ENCODE measurements around the gene ALG5.

The ALG5 gene

DNA sequence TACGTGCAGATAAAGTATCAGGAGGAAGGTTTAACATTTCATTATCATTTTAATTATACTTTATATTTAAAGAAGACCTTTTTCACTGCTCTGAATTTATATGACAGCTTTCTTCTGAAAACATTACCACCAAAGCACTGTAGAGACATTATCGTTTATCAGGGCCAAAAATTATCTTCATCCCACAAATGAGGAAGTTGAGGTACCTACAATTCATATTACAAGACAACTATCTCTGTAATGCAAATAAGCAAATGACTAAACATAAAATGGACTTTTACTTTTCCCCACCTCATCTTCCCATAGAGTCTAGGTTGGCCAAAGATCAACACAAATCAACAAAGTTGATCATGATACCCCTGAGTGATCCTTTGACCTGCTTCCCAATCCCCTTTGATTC, 48.2 kb downstream of the ALG5 start:
- Mint-ChIP-seq H3K4me1 (no peaks in the 10 kb centered on the region), H3K27ac (no peak overlapping the region), H3K9me3 (no peaks in the 10 kb centered on the region), H3K27me3 (no peaks in the 10 kb centered on the region), H3K36me3 (ENCODE audit: low read depth) (peaks cover 62% of the 10 kb centered on the region), H3K4me3 (no peak overlapping the region)
- DNase-seq, result no peak
- ATAC-seq, result no peak

GRCh38 chr13:36950330-36950729, 48.8 kb downstream of the ALG5 start:
- Mint-ChIP-seq H3K27ac (no peak overlapping the region), H3K36me3 (ENCODE audit: low read depth) (peaks cover 57% of the 10 kb centered on the region), H3K4me3 (no peak overlapping the region), H3K4me1 (no peaks in the 10 kb centered on the region), H3K27me3 (no peaks in the 10 kb centered on the region), H3K9me3 (no peaks in the 10 kb centered on the region)
- ATAC-seq (no peak), DNase-seq (no peak)

- DNase-seq, result no peak
- Mint-ChIP-seq H3K9me3 (peaks cover 4% of the 10 kb centered on the region), H3K27me3 (peaks cover 2% of the 10 kb centered on the region), H3K36me3 (ENCODE audit: low read depth) (peaks cover 21% of the 10 kb centered on the region), H3K27ac (no peak overlapping the region), H3K4me3 (no peak overlapping the region), H3K4me1 (no peaks in the 10 kb centered on the region)
- no peak for ATAC-seq
These were observed 54.1 kb downstream of the ALG5 start for GRCh38 chr13:36945078-36945477.

GRCh38 chr13:36925603-36926002, 73.5 kb downstream of the ALG5 start:
- Mint-ChIP-seq H3K27ac (no peak overlapping the region), H3K4me1 (no peaks in the 10 kb centered on the region), H3K36me3 (ENCODE audit: low read depth) (no peaks in the 10 kb centered on the region)

DNA sequence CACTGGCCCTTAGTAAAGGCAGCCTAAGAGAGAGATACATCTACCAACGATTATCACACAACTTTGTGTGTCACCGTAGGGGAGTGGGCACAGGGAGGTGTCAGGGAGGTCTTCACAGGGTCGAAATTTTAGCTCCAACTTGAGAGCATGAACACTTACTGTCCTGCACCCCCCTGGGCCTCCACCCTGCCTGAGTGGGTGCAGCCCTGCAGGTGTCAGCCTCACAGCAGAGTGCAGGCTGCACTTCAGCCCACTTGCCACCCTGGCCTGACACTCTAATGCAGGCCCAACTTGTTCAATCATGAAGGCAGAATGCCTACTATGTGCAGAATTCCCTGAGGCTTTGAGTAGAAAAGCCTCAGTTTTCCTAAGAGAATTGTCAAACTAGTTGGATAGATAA, 75.1 kb downstream of the ALG5 start:
- ATAC-seq (no peak), DNase-seq (no peak)
- Mint-ChIP-seq H3K36me3 (ENCODE audit: low read depth) (no peaks in the 10 kb centered on the region), H3K4me3 (no peak overlapping the region), H3K27me3 (peaks cover 36% of the 10 kb centered on the region), H3K9me3 (no peaks in the 10 kb centered on the region), H3K27ac (no peak overlapping the region), H3K4me1 (peaks cover 4% of the 10 kb centered on the region)

More at GRCh38 chr13:36925603-36926002, 73.5 kb downstream of the ALG5 start:
- H3K27me3 Mint-ChIP-seq, result peaks cover 29% of the 10 kb centered on the region
- no peak for DNase-seq
- H3K9me3 Mint-ChIP-seq, result no peaks in the 10 kb centered on the region
- H3K4me3 Mint-ChIP-seq, result no peak overlapping the region
- ATAC-seq, result no peak

DNA sequence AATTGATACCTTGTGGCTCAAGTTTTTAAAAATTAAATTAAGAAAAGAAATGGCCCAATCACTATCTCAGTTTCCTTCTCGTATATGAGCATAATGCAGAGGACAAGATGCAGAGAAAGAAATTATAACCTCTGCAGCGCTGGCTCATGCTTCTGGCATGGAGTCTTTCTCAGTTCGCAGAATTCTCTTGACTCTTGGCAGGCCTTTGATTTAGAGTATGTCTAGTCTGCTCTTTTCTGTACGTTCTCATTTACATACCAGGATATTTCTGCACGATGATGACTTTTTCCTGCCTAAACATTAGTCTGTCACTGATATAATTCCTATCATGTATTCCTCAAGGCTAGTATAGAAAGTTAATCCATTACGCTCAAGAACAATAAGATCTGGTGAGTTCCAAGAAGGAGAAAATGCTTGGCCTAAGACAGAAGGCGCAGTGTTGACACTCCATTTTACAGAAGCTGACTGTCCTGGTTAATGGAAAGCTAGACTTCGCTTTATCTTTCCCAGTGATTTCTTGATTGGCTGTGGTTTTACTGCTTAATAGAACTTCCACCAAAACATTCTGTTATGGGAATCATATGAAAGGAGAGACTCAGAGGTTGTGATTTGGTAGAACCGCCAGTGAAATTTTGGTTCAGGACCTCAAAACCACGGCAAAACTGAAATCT, 77.4 kb downstream of the ALG5 start:
- Mint-ChIP-seq H3K27me3 (peaks cover 54% of the 10 kb centered on the region), H3K4me3 (no peak overlapping the region), H3K4me1 (peaks cover 4% of the 10 kb centered on the region), H3K27ac (no peak overlapping the region), H3K9me3 (no peaks in the 10 kb centered on the region), H3K36me3 (ENCODE audit: low read depth) (no peaks in the 10 kb centered on the region)
- ATAC-seq (no peak), DNase-seq (no peak)

DNA sequence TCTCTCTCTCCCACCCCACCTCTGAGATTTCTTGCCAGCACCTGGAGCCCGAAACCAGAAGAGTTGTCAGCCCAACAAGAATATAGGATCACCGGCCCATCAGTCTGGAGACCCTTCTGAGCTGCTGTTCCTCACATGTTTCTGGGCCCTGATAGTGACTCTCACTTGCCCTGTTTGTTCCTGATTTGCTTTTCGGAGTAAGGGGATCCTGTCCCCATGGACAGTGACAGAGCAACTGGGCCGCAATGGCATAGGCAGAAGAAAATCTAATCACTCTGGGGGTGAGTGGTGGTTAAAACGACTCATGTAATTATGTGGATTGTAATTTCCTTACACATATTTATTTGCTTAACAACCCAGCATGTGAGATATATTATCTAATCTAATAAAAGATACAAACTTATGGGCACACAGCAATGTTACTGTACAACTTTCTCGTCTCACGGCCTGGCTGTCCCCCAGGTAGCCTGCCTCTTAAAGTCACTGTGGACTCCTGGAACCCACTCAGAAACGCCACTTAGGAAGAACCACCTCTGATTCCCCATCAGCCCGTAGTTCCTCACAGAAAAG, 78.4 kb downstream of the ALG5 start:
- H3K27me3 Mint-ChIP-seq, result peaks cover 60% of the 10 kb centered on the region
- H3K4me1 Mint-ChIP-seq, result peaks cover 4% of the 10 kb centered on the region
- ATAC-seq, result no peak
- peak overlapping the region; percentile 70 for H3K4me3 Mint-ChIP-seq
- H3K9me3 Mint-ChIP-seq, result no peaks in the 10 kb centered on the region
- no peak for DNase-seq
- no peak overlapping the region for H3K27ac Mint-ChIP-seq
- H3K36me3 Mint-ChIP-seq (ENCODE audit: low read depth), result no peaks in the 10 kb centered on the region

GRCh38 chr13:36919833-36920615, 79.1 kb downstream of the ALG5 start, which contains the start of gene SMAD9:
Gene SMAD9, minus strand, starts transcription at chr13:36920238. Its CDS starts 40,549 bp downstream, at chr13:36879689.
- ATAC-seq (peak; percentile 72), DNase-seq (peak; percentile 30)
- Mint-ChIP-seq H3K9me3 (no peaks in the 10 kb centered on the region), H3K36me3 (ENCODE audit: low read depth) (no peaks in the 10 kb centered on the region), H3K27ac (no peak within 1 kb of the TSS), H3K4me1 (peaks cover 4% of the 10 kb centered on the region), H3K4me3 (peak within 1 kb of the TSS; percentile 70), H3K27me3 (peaks cover 65% of the 10 kb centered on the region)

DNA sequence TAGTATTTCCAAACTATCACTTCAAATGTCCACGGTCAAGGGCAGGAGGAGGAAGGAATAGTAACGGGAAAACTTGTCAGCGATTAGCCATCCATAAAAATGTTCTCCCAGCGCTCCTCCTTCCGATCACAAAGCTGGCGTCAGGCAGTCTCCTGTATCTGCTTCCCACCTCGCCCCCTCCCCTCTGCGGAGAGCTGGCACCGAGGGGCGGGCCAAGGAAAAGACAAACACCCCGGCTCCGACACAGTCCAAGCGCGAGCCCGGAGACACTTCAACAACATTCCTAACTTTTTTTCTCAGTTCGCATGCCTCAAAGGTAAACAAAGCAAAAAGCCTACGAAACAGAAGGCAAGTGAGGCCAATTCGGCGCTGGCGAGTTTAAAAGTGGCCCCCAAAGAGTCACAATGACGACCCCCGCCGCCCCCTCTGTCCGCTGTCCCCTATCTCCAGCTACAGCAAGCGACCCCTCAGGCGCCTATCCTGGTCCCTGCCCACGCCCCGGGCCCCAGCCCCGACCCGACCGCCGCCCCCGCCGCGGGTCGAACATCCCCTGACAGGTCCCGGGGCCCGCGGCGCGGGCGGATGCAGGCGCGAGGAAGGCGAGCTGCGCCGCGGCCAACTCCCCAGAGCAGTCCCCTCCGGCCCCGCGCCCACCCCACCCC, 79.8 kb downstream of the ALG5 start:
- ATAC-seq, result peak; percentile 31
- H3K4me3 Mint-ChIP-seq, result peak overlapping the region; percentile 40
- no peaks in the 10 kb centered on the region for H3K36me3 Mint-ChIP-seq (ENCODE audit: low read depth)
- H3K27me3 Mint-ChIP-seq, result peaks cover 67% of the 10 kb centered on the region
- DNase-seq, result no peak
- H3K9me3 Mint-ChIP-seq, result no peaks in the 10 kb centered on the region
- no peak overlapping the region for H3K27ac Mint-ChIP-seq
- H3K4me1 Mint-ChIP-seq, result peaks cover 4% of the 10 kb centered on the region

DNA sequence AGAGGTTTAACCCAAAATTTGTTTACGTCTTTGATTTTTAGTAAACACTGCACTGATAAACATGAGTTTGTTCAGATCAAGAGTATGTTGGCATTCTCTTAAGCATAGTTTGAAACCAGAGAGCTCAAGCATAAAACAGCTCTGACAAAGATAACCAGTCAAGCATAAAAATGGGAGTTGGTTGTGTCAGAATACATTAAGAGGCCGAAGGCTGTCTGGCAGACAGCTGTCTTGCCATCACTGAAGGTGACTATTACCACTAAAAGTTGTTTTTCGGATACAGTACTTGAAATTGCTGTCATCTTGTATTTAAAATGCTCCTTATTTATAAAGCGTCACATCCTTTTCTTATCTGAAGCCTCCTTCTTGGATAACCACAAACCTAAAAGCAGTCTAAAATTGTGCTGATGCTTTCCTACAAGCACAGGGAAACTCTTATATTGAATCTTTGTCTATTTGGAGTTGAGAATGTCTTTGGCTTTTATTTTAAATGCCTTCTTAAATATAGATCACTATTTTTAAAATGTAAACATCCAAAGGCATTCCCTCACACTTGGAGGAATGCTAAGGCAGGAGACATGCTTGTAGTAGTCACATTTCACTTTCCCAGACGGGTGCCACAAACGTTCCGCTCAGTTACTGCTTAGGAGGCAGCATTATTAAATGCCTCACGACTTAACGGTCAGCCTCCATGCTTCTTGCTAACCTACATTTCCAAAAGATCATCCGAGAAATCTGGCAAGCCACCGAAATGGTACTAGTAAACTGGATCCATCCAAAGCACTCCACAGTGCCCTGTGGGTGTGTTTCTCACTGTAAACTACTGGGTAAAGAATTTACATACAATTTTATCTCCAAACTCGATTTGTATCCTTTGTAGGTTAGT, 80.7 kb downstream of the ALG5 start:
- no peak for ATAC-seq
- H3K4me3 Mint-ChIP-seq, result peak overlapping the region; percentile 40
- no peak overlapping the region for H3K27ac Mint-ChIP-seq
- H3K27me3 Mint-ChIP-seq, result peaks cover 69% of the 10 kb centered on the region
- H3K4me1 Mint-ChIP-seq, result peaks cover 4% of the 10 kb centered on the region
- no peak for DNase-seq
- no peaks in the 10 kb centered on the region for H3K36me3 Mint-ChIP-seq (ENCODE audit: low read depth)
- no peaks in the 10 kb centered on the region for H3K9me3 Mint-ChIP-seq

DNA sequence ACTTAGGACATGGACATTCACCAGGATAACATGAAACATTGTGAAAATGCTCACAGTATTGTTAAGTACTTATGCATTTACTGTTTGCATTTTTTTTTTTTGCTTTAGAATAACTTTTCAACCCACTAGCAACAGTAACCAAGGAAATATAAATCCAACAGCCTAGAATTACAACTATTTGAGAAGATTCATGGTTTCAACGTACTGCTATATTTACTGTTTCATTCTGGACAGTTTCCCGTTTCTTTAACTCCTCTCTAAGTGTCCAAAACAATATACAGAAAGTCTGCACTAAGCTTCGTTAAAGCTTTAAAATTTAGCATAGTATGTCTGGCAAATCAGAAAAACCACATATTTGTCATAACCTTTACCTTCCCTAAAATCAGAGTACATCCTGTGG, 81.8 kb downstream of the ALG5 start:
- peaks cover 4% of the 10 kb centered on the region for H3K4me1 Mint-ChIP-seq
- H3K27ac Mint-ChIP-seq, result no peak overlapping the region
- peaks cover 66% of the 10 kb centered on the region for H3K27me3 Mint-ChIP-seq
- H3K9me3 Mint-ChIP-seq, result no peaks in the 10 kb centered on the region
- ATAC-seq (no peak), DNase-seq (no peak)
- no peak overlapping the region for H3K4me3 Mint-ChIP-seq
- H3K36me3 Mint-ChIP-seq (ENCODE audit: low read depth), result no peaks in the 10 kb centered on the region

- peaks cover 56% of the 10 kb centered on the region for H3K27me3 Mint-ChIP-seq
- DNase-seq (no peak), ATAC-seq (no peak)
These were observed 83.1 kb downstream of the ALG5 start for GRCh38 chr13:36915896-36916640.

GRCh38 chr13:36915106-36915505, 84.0 kb downstream of the ALG5 start:
- Mint-ChIP-seq H3K4me1 (peaks cover 4% of the 10 kb centered on the region), H3K4me3 (no peak overlapping the region), H3K27me3 (peaks cover 56% of the 10 kb centered on the region), H3K36me3 (ENCODE audit: low read depth) (no peaks in the 10 kb centered on the region), H3K9me3 (no peaks in the 10 kb centered on the region), H3K27ac (no peak overlapping the region)
- no peak for ATAC-seq
- no peak for DNase-seq

More at GRCh38 chr13:36915896-36916640, 83.1 kb downstream of the ALG5 start:
- no peak overlapping the region for H3K4me3 Mint-ChIP-seq
- H3K9me3 Mint-ChIP-seq, result no peaks in the 10 kb centered on the region
- no peak overlapping the region for H3K27ac Mint-ChIP-seq
- H3K36me3 Mint-ChIP-seq (ENCODE audit: low read depth), result no peaks in the 10 kb centered on the region
- peaks cover 4% of the 10 kb centered on the region for H3K4me1 Mint-ChIP-seq

All from activated naive CD8-positive, alpha-beta T cell treated with anti-CD3 and anti-CD28 coated beads, Interleukin-2, amount 50 U/mL, for 24 hours (primary cell).